A549 treated with AZD9567 at 1 μM for 4 hours (cell line): Measurements from ENCODE around the gene PMPCA. TPM values are rescaled to one million over a fixed set of nuclear protein-coding genes. Genes with fewer than 3 reads are reported as not detected.

ENCODE experiments used
- total RNA-seq: library from RNA; stranded (reverse); fragments of 200-300 nt; extraction: Qiagen RNA extraction; gene quantifications from 5 replicates; pipeline ENCODE4 v1.2.3, GENCODE V29; 2022; ENCODE audit not compliant: insufficient read depth

Gene PMPCA, protein sequence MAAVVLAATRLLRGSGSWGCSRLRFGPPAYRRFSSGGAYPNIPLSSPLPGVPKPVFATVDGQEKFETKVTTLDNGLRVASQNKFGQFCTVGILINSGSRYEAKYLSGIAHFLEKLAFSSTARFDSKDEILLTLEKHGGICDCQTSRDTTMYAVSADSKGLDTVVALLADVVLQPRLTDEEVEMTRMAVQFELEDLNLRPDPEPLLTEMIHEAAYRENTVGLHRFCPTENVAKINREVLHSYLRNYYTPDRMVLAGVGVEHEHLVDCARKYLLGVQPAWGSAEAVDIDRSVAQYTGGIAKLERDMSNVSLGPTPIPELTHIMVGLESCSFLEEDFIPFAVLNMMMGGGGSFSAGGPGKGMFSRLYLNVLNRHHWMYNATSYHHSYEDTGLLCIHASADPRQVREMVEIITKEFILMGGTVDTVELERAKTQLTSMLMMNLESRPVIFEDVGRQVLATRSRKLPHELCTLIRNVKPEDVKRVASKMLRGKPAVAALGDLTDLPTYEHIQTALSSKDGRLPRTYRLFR
- 82.6 to 130 TPM (median 85.8 TPM) in 5 replicates for total RNA-seq

GRCh38 chr9:136410500-136411287, at the start of gene PMPCA, which contains the start of gene ENTR1:
TSS of gene PMPCA (plus strand) at chr9:136410658. CDS start at chr9:136410669, 11 bp downstream.
TSS of gene ENTR1 (minus strand) at chr9:136410614. CDS start at chr9:136410397, 217 bp downstream.

DNA sequence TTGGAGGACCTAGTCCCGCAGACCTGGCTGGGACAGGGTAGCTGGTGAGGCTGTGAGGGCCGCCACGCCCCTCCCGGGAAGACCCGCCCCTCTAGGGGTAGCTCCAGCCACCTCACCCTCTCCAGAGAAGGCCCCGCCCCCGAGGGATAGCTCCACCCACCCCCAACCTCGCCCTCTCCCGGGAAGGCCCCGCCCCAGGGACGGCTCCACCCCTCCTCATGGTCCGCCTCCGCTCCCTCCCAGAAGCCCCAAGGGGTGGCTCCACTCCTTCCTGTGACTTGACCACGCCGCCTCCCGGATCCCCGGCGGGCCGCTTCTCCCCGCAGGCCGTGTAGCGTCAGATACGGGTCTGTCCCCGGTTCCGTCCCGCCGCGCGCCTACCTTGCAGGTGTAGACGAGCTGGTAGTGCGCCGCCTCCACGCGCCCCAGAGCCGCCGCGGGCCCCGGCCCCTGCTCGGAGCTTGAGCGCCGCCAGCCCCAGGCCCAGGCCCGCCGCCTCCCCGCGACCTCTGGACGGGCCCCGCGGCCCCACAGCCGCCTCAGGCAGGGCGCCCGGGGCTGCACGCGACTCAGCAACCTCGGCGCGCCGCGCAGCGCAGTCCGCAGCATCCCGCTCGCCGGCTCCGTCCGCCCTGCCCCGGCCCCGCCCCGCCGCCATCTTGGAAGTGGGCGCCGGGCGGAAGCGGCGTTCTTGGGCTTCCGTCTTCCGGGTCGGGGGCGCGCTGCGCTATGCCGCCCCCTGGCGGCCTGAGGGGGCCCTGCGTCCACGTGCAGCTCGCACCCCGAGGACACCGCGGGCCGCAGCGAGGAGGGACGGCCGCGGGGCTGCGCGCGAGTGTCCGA, 47.1 kb upstream of the PMPCA start, which contains the start of gene DNLZ:
TSS of gene DNLZ (minus strand) at position 639 of the 843 bp plus-strand sequence. CDS start at position 609, 30 bp downstream.

DNA sequence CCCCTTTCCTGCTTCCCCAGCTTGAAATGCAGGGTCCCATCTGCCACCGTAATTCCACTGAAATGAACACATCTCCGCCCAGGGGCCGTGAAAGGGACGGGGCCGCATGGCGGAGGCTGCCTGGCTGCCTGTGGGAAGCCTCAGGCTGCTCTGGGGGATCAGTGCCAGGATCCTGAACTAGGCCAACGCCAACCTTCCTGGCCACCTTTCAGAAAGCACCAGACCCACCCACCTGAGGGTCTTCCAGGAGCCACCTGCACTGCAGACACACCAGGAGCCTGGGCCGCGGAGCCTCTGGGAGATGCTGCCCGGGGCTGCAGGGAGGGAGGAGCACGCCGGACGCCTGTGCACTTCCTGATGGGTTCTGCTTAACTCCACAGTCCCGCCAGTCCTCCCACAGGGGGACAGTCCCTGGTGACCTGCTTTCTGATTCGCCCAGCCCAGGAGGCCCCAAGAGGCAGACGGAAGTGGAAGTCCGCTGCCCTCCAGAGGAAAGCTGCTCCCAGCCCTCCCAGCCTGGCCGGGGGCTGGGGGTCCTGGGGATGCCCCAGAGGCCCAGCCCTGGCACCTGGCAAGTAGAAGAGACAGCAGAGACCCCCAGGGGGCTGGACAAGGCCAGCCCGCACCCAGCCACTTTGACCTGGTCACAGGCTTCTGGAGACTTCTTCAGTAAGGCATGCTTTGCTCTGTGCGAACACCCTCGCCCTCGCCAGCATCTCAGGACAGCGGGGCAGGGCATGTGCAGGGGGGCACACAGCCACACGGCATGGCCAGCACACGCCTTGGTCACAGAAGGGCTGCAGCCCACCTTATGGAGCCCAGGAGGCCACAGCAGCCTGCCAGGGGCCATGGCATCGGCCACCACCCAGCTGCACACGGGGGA, 36.9 kb upstream of the PMPCA start, which contains the start of gene CARD9:
TSS of gene CARD9 (minus strand) at position 370 of the 883 bp plus-strand sequence. CDS start 1,591 bp downstream, outside the sequence.

DNA sequence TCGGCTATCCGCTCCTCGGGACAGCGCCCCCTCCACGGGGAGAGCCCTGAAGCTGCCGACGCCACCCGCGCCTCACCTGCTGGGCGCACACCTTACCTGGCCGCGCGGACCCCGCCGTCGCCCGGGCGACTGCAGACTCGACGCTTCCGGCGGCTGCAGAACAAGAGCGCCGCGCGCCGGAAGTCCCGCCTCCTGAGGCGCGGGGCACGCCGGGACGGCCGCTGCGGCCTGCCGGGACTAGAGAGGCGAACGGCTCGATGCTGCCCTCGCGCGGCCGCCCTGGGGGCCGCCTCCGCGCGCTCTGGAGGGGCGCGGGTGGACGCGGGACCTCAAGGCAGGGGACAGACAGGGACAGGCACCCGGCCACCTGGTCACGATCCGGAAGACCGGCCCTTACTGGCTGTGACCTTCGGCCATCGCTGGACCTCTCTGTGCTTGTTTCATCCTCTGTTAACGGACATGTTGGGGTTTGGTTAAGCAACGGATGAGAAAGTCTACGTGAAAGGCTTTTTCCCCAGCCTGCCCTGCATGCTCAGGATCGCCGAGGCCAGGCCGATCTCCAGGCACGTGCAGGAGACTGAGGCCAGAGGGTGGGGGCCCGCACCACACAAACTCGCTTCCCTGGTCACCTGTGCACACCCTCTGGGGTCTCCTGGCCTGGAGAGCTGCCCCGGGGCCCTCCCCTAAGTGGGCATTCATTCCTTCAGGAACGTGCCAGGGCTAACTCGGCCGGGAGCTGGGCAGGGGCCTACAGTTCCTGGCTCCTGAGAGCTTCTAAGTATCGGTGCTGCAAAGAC, 10.2 kb upstream of the PMPCA start, which contains the start of gene SNAPC4:
TSS of gene SNAPC4 (minus strand) at position 133 of the 797 bp plus-strand sequence. CDS start 1,742 bp downstream, outside the sequence.

GRCh38 chr9:136439481-136440408, 29.3 kb downstream of the PMPCA start, which contains the start of gene INPP5E:
TSS of gene INPP5E (minus strand) at chr9:136439845. CDS start at chr9:136439419, 426 bp downstream.

Other genes with a start within 250 kb of the PMPCA start
- 0.06 to 0.14 TPM (median 0.06 TPM) in 3 of 5 replicates, not detected in the others for gene LHX3, start 205.5 kb upstream of the PMPCA start, total RNA-seq
- 24.9 to 30.9 TPM (median 29.4 TPM) in 5 replicates for gene QSOX2, start 164.8 kb upstream of the PMPCA start, total RNA-seq
- gene CCDC187, start 106.6 kb upstream of the PMPCA start, total RNA-seq = 0.01 to 0.02 TPM (median 0.01 TPM) in 3 of 5 replicates, not detected in the others
- gene GPSM1, start 83.1 kb upstream of the PMPCA start, total RNA-seq = 8.2 to 14.1 TPM (median 13.1 TPM) in 5 replicates
- 11.8 to 40.4 TPM (median 37.1 TPM) in 5 replicates for gene DNLZ, start 46.9 kb upstream of the PMPCA start, total RNA-seq
- gene CARD9, start 37.0 kb upstream of the PMPCA start, total RNA-seq = 1.0 to 1.8 TPM (median 1.3 TPM) in 4 of 5 replicates, not detected in the other
- gene SNAPC4, start 10.5 kb upstream of the PMPCA start, total RNA-seq = 6.8 to 15.6 TPM (median 14.5 TPM) in 5 replicates
- gene ENTR1, start within 50 bp of the PMPCA start, total RNA-seq = 50.6 to 84.8 TPM (median 75.1 TPM) in 5 replicates
- 14.6 to 24.5 TPM (median 23.8 TPM) in 5 replicates for gene INPP5E, start 29.2 kb downstream of the PMPCA start, total RNA-seq
- gene SEC16A, start 72.4 kb downstream of the PMPCA start, total RNA-seq = 57.7 to 66.1 TPM (median 59.9 TPM) in 5 replicates
- 11.5 to 21.5 TPM (median 13.1 TPM) in 5 replicates for gene NOTCH1, start 135.4 kb downstream of the PMPCA start, total RNA-seq